ENCODE results near the gene FAF2.

The FAF2 gene

DNA sequence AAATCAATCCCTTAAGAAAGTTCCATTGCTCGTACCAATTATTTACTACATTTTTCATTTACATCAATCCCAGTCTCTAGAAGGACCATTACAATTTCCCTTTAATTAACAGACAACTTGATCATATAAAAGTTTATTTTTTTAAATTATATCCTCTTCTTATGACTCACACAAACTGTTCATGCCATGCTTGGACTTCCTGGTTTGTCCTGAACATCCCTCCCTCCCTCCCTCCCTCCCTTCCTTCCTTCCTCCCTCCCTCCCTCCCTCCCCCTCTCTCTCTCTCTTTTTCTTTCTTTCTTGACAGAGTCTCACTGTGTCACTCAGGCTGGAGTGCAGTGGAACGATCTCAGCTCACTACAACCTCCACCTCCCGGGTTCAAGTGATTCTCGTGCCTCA, 20.2 kb upstream of the FAF2 start:
- TF ChIP-seq, protein P1, sequence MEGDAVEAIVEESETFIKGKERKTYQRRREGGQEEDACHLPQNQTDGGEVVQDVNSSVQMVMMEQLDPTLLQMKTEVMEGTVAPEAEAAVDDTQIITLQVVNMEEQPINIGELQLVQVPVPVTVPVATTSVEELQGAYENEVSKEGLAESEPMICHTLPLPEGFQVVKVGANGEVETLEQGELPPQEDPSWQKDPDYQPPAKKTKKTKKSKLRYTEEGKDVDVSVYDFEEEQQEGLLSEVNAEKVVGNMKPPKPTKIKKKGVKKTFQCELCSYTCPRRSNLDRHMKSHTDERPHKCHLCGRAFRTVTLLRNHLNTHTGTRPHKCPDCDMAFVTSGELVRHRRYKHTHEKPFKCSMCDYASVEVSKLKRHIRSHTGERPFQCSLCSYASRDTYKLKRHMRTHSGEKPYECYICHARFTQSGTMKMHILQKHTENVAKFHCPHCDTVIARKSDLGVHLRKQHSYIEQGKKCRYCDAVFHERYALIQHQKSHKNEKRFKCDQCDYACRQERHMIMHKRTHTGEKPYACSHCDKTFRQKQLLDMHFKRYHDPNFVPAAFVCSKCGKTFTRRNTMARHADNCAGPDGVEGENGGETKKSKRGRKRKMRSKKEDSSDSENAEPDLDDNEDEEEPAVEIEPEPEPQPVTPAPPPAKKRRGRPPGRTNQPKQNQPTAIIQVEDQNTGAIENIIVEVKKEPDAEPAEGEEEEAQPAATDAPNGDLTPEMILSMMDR (IDR thresholded peaks at IDR 0.05; ENCODE audit: low read depth, low read length, missing control alignments) = no peak
- H3K4me3 ChIP-seq (ENCODE audit: low read depth, low read length) = no peak overlapping the region
- no peak for DNase-seq (ENCODE audit: low read depth)

DNA sequence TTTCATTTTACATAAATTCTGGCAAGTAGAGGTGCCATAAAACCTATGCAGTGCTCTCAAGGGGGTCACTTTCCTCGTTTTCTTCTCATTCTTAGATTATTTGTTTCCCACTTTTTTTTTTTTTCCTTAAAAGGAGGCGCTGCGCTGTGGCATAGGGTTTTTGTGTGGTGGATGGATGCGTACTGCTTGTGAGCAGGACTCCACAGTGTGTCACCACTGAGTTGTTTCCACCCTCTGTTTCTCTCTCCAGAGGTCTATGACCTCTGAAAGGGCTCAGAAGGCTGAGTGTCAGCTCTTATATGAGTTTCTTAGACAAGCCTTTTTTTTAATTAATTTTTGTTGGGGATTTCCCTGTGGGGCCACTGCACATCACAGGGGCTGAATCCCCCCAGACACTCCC, 18.2 kb upstream of the FAF2 start:
- H3K4me3 ChIP-seq (ENCODE audit: low read depth, low read length) = no peak overlapping the region
- DNase-seq (ENCODE audit: low read depth) = no peak

DNA sequence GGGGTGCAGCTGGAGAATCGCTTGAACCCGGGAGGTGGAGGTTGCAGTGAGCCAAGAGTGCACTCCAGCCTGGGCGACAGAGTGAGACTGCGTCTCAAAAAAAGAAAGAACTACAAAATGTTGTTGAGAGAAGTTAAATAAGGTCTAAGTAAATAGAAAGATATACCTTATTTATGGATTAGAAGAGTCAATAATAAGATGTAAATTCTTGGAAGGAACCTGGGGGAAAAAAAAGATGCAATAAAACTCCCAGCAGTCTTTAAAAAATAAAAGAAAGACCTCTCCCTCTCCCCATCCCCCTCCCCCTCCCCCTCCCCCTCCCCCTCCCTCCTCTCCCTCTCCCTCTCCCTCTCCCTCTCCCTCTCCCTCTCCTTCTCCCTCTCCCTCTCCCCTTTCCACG, 15.5 kb upstream of the FAF2 start:
- no peak for DNase-seq (ENCODE audit: low read depth)
- TF ChIP-seq, protein P1 (IDR thresholded peaks at IDR 0.05; ENCODE audit: low read depth, low read length, missing control alignments) = no peak
- no peak overlapping the region for H3K4me3 ChIP-seq (ENCODE audit: low read depth, low read length)

More for the DNA sequence above, 18.2 kb upstream of the FAF2 start:
- TF ChIP-seq, protein P1 (IDR thresholded peaks at IDR 0.05; ENCODE audit: low read depth, low read length, missing control alignments) = no peak

DNA sequence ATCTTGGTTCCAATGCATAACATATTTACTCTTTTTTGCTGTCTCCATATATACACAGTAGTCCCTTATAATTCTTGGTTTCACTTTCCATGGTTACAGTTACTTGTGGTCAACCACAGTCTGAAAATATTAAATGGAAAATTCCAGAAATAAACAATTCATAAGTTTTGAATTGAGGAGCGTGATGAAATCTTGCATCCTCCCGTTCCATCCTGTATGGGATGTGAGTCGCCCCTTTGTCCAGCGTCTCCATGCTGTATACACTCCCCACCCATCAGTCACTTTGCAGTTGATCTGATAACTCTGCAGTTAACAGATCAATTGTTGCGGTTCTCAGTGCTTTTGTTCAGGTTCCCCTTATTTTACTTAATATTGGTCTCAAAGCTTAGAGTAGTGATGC, 11.5 kb upstream of the FAF2 start:
- no peak overlapping the region for H3K4me3 ChIP-seq (ENCODE audit: low read depth, low read length)
- TF ChIP-seq, protein P1 (IDR thresholded peaks at IDR 0.05; ENCODE audit: low read depth, low read length, missing control alignments) = no peak
- DNase-seq (ENCODE audit: low read depth) = no peak

DNA sequence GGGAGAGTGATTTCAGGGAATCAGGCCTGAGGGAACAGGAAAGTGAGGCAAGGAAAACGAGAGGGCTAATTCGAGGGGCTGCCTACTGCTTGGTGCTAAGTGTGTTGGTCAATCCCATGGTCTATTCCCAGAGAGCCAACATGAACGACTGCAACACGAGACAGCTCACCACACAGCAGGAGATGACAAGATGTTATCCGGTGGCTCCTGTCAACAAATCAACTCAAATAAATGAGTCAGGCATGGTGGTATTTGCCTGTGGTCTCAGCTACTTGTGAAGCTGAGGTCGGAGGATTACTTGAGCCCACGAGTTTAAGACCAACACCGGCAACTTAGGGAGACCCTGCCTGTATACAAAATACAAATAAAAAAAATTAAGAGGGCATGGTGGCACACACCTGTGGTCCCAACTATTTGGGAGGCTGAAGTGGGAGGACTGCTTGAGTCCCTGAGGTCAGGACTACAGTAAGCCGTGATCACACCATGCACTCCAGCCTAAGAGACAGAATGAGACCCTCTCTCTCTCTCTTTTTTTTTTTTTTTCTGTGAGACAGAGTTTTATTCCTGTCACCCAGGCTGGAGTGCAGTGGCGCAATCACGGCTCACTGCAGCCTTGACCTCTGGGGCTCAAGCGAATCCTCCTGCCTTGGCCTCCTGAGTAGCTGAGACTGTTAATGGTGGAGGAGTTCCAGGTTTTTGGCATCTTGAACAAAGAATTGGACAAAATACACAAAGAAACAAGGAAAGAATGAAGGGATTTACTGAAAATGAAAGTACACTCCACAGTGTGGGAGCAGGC, 9.0 kb upstream of the FAF2 start:
- no peak for DNase-seq (ENCODE audit: low read depth)
- H3K4me3 ChIP-seq (ENCODE audit: low read depth, low read length) = no peak overlapping the region
- TF ChIP-seq, protein P1 (IDR thresholded peaks at IDR 0.05; ENCODE audit: low read depth, low read length, missing control alignments) = no peak

DNA sequence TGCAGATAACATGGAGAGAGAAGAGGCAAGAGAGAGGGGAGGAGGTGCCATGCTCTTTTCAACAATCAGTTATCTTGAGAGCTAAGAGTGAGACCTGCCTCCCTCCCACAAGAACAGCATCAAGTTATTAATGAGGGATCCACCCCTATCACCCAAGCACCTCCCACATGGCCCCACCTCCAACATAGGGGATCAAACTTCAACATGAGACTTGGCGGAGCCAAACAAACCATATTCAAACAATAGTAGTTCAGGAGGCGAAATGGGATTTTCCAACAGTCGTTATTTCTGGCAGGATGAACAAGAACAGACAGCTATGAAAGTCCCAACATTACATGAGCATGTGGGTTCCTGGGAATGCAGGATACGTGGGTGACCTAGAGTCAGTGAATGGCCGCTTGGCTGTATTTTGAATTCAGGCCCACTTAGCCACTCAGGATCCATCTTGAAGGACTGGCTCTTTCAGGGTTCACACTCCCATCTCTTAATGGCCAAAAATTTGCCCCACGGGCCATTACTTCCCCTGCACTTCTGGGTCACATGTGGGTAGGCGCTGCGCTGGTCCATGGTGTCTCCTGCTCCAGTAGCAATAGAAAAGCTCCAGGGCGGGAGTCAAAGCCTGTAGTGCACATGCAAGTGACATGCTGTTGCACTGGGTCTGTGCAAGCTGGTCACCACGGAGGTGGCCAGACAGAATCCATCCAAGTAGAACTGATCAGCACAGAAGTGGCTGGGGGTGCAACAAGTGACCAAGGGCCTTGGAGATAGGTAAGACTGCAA, 7.1 kb upstream of the FAF2 start:
- no peak overlapping the region for H3K4me3 ChIP-seq (ENCODE audit: low read depth, low read length)
- DNase-seq (ENCODE audit: low read depth) = no peak

More for the DNA sequence above, 7.1 kb upstream of the FAF2 start:
- TF ChIP-seq, protein P1 (IDR thresholded peaks at IDR 0.05; ENCODE audit: low read depth, low read length, missing control alignments) = no peak

Data from GM12864 (cell line).